Measurements from ENCODE around the gene EPS8.

Gene EPS8

DNA sequence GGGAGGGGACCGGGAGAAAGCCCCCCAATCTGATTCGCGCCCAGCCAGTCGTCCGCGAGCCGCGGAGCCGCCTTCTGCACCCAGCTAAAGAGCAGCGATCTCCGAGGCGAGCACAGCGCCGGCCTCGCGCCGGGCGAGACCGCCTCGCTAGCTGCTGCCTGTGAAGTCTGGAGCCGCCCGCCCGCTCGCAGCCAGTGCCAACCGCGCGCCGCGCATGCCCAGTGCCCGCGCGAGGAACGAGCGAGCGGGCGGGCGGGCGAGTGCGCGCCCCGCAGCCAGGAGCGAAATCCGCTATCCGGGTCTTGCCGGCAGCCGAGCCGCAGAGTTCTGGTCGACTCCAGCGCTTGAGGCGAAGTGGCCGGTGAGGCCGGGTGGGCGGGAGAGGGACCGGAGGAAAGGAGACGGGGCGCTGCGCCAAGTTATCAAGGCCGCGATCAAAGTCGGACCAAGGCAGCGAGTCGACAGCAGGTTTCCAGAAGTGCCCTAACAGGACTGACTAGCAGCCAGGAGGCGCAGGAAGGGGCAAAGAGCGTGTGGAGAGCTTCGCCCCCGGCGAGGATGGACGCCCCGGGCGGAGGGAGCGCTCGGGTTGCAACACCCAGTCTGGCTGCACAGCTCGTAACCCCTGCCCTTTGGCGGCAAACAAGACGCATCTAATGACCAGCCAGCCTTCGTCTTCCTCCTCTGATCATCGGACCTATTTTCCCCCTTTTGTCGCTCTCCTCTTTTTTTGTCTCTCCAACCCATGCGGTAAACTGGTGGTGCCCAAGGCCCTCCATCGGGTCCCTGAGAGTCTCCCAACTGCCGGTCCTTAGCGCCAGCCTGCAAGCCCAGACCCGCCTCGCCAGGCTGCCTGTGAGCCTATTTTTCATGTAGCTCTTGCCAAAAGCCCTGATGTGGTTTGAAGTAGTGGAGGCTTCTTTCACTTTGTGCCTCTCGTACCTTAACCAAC is at the start of gene EPS8:
EPS8 (minus strand) TSS at position 169 of the 952 bp plus-strand sequence. CDS start 106,437 bp downstream, outside the sequence.
- peak; percentile 97 for DNase-seq

- DNase-seq, result no peak
Measured at GRCh38 chr12:15837141-15837790, 48.1 kb upstream of the EPS8 start.

GRCh38 chr12:15834575-15834974 is 45.4 kb upstream of the EPS8 start:
- no peak for DNase-seq

DNA sequence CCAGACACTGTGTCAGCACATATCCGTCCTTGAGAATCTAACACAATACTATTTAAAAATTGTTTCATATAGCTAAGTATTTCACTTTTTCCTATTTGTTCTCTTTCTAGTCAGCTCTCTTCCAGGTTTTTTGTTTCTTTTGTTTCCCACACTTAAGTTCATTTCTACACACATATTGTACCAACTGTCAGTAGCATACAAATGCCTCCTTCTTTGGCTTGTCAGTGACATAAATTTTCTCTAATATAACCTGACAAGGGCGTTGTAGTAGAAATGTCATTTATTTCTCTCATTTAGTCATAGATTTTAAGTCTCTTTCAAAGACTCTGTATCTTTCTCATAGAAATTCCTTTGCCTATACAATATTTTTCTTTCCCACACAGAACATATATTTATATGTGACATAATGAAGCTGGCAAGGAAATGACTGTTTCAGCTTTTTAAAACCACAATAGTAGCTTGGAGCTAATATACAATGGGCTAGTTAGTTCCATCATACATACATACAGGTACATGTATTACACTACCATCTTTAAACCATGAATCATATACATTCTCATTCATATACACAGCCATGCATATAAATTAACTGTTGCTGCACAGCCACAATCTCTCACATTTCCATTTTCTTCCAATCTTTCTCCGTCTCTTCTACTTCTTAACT is 42.3 kb upstream of the EPS8 start:
- DNase-seq, result no peak

DNA sequence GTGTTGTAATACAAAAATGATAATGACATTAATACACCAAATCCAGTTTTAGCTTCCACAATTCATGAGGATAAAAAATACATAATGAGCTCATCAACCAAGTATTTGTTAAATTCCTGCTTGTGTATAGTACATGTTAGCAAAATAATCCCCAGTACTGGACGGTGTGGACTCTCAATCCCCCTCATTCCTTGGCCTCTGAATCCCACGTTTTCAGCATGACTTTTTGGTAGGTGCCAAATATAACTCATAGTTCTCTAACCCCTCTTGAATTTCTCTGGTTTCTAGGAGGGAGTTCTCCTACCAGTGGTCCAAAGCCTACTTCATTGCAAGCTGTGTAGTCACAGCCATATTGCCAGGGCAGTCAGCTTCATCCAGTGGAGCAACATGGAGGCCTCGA is 41.4 kb upstream of the EPS8 start:
- DNase-seq, result no peak

DNA sequence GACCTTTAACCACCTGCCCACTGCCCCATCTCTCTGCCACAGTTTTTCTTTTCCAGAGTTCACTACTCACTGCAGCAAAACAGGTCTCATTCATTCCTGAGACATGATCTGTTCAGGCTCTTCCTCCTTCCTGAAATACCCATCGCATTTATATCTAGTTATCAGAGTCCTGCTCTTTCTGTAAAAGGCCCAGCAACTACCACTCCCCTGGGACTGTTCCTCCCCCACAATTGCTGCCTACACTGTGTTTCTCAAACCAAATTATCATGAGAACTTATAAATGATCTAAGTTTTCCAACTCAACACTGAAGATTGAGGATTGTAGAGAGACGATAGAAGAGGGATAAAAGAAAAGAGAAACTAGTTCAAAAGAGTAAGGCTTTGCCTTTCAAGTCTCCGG is 40.8 kb upstream of the EPS8 start:
- no peak for DNase-seq

DNA sequence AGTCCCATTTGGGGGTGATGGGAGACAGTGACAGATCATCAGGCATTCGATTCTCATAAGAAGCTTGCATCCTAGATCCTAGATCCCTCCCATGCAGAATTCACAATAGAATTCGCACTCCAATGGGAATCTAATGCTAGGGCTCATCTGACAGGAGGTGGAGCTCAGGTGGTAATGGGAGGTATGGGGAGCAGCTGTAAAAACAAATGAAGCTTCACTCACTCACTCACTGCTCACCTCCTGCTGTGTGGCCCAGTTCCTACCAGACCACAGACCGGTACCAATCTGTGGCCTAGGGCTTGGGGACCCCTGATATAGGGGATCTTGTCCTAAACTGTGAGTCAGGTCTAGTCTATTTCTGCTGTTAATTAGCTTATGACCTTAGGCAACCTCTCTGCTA is 40.1 kb upstream of the EPS8 start:
- no peak for DNase-seq

DNA sequence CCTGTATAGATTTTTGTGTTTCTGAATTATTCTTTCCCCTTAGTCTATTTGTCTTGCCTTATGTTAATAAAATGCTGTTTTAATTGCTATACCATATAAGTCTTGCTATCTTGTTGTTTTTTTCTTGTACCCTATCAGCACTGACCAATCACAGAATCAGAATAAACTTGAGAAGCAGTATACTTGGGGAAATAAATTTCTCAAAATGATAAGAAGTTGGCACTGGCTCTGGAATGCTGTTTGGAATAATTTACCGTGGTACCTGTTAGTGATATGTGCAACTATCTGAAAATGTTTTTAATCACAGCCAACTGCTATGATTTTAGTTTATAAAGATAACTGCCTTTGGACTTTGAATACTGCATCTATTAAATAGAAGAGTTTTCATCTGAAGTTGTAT is 37.9 kb upstream of the EPS8 start:
- no peak for DNase-seq

- no peak for DNase-seq
Measured at GRCh38 chr12:15824516-15824915, 35.3 kb upstream of the EPS8 start.

- DNase-seq, result no peak
Measured at GRCh38 chr12:15823360-15824128, 34.4 kb upstream of the EPS8 start.

GRCh38 chr12:15819644-15820437 is 30.7 kb upstream of the EPS8 start:
- DNase-seq, result no peak

DNA sequence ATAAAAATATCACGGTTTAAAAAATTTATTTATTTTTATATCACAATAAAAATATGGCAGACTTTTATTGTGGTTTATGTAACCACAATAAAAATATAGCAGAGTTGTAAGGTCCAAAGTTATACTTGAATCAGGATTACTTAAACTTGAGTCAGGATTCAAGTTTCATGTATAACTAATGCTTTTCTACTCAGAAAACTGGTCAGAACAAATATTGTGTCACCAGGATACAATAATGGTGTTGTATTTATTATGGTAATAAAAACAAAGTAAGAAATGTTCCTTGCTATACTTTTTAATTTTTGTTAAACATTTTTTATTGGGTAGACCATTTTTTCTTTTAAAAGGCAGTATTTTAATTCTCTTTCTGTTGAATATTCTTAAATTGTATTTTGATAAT is 29.2 kb upstream of the EPS8 start:
- DNase-seq, result no peak

- no peak for DNase-seq
Measured at GRCh38 chr12:15815730-15816129, 26.5 kb upstream of the EPS8 start.

GRCh38 chr12:15811214-15812127 is 22.3 kb upstream of the EPS8 start:
- DNase-seq, result peak; percentile 57

- no peak for DNase-seq
Measured at GRCh38 chr12:15808652-15809051, 19.5 kb upstream of the EPS8 start.

DNA sequence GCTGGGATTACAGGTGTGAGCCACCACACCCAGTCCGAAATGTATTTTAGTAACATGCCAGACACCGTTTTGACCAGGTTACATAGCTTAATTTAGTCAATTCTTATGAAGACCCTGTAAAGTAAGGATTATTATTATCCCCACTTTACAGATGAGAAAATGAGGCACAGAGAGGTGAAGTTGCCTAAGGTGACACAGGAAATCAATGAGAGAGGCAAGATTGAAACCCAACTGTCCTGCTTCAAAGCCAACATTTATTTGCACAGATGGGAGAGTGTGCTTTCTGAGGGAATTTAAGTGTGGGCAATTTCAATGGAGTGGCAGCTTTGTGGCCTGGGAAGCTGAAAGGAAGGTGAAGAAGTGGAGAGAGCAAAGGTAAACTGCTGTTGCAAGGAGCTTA is 19.1 kb upstream of the EPS8 start:
- no peak for DNase-seq

DNA sequence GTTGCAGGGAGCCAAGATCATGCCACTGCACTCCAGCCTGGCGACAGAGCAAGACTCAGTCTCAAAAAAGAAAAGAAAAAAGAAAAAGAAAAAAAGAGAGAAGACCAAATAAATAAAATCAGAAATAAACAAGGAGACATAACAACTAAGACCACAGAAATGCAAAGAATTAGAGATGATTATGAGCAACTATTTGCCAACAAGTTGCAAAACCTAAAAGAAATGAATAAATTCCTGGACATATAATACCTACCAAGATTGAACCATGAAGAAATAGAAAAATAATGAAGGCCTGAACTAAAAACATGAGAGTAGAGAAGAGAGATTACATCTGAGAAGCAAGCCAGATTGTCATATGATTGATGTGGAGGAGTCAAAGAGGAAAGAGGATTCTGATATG is 17.6 kb upstream of the EPS8 start:
- DNase-seq, result no peak

DNA sequence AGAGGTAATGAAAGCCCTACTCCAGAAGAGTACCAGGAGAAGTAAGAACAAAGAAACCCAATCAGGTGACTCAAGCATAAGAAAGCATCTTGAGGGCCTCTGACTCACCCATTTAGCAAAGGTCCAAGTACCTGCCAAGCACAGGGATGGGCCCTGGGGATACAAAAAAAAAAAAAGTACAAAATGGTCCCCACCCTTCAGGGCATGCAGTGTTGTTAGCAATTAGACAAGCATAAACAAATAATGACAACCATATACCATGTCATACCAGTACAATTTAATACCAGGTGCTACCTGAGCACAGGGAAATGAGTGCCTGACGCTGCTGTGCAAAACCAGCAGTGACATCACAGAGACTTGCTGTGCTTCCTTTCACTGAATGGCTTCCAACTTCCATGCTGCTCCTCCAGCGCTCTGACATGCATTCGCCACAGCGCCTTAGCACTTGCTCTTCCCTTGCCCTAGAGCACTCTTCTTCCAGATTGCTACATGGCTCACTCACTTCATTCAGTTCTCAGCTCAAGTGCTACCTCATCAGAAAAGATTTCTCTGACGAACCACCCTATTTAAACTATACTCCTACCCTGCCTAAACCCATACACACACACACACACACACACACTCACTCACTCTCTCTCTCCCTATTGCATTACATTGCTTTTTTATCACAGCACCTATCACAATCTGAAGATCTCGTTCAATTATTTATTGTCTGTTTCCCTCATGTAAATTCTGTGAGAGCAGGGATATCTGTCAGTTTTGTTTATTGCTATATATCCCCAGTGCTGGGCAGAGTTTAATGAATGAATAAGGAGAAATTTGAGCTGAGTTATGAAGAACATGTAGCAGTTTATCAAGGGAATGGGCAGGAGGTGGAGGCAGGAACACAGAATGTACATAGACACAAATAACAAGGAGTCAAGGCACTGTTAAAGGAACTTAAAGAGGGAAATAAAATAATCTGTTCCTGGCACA is 12.9 kb upstream of the EPS8 start:
- no peak for DNase-seq

GRCh38 chr12:15800278-15800677 is 11.1 kb upstream of the EPS8 start:
- DNase-seq, result no peak

GRCh38 chr12:15797818-15798217 is 8.6 kb upstream of the EPS8 start:
- no peak for DNase-seq
